ENCODE data around the gene FEV.

GRCh38 chr2:218952160-218952559 lies 32.8 kb downstream of the FEV start:
- TF ChIP-seq CTCF (IDR thresholded peaks at IDR 0.05 in 8 of 11, conservative IDR thresholded peaks at IDR 0.05 in 3 of 11) (no peak), POLR2A (IDR thresholded peaks at IDR 0.05) (no peak), POLR2AphosphoS5 (IDR thresholded peaks at IDR 0.05) (no peak)
